Esophagus muscularis mucosa (tissue), 4 donors: Measurements from ENCODE around the gene PAQR5. TPM values are rescaled to one million over a fixed set of nuclear protein-coding genes. Genes with fewer than 3 reads are reported as not detected.

Experiments used
- DNase-seq: peaks from one replicate; pipeline ENCODE4 v3.0.0-alpha.2; 2017; ENCODE audit errors: extremely low spot score
- H3K27ac ChIP-seq, 4 donors: fragments of 200-600 bp; sonication (generic); replicated peaks in 1 of 4; 1 replicate in 3 of 4; 2 replicates in 1 of 4; pipeline ENCODE4 v1.5.1; 2016 to 2019; ENCODE audit warnings: mild to moderate bottlenecking in 1 of 4
- H3K27me3 ChIP-seq, 4 donors: fragments of 200-600 bp; sonication (generic); one replicate each; pipeline versions ENCODE4 v1.5.1 to v1.6.0; 2016 to 2019
- H3K36me3 ChIP-seq, 4 donors: fragments of 200-600 bp; sonication (generic); one replicate each; pipeline ENCODE4 v1.5.1; 2016 to 2019
- H3K4me1 ChIP-seq, 4 donors: fragments of 200-600 bp; sonication (generic); one replicate each; pipeline ENCODE4 v1.5.1; 2016 to 2019
- H3K4me3 ChIP-seq, 4 donors: fragments of 200-600 bp; sonication (generic); 1 replicate in 2 of 4; 2 replicates in 2 of 4; pipeline ENCODE4 v1.5.1; 2016 to 2019; ENCODE audit warnings: mild to moderate bottlenecking in 4 of 4, moderate library complexity in 1 of 4
- H3K9me3 ChIP-seq, 4 donors: fragments of 200-600 bp; sonication (generic); 1 replicate in 3 of 4; 2 replicates in 1 of 4; pipeline ENCODE4 v1.5.1; 2016 to 2019
- CTCF ChIP-seq, 3 experiments: fragments of 200-600 bp in 2 of 3; fragments of 450-650 bp in 1 of 3; sonication (generic) in 2 of 3; IDR thresholded peaks; one replicate each; pipeline ENCODE4 v1.5.1; 2017 to 2019; ENCODE audit warnings: antibody characterized with exemption in 3 of 3, mild to moderate bottlenecking in 2 of 3, moderate library complexity in 1 of 3
- EP300 ChIP-seq: sonication (generic); formaldehyde crosslinking; IDR thresholded peaks from one replicate; pipeline ENCODE4 v1.6.1; 2017; ENCODE audit warnings: antibody characterized with exemption
- POLR2A ChIP-seq: fragments of 450-650 bp; IDR thresholded peaks from one replicate; pipeline ENCODE4 v1.6.1; 2017; ENCODE audit warnings: antibody characterized with exemption, moderate library complexity, mild to moderate bottlenecking, low read depth
- POLR2AphosphoS5 ChIP-seq, 2 donors: sonication (generic); formaldehyde crosslinking; IDR thresholded peaks; one replicate each; pipeline ENCODE4 v1.6.1; 2017; ENCODE audit warnings: antibody characterized with exemption in 2 of 2
- WGBS: methylation state at CpG from one replicate; pipeline ENCODE4 v1.1.5; 2018; 5-methylcytosine and 5-hydroxymethylcytosine counted together
- intact Hi-C: fragments of 100-400 bp; cut with DNase I; formaldehyde crosslinking; loops from one replicate; pipeline ENCODE4 v1.15.1; 2023
- total RNA-seq, 4 donors: library from RNA; depleted of rRNA; stranded (reverse); fragments of >200 nt; gene quantifications; one replicate each; pipeline versions ENCODE4 v1.1.0 to v1.2.1, GENCODE V29; 2016

PAQR5 gene
- total RNA-seq, 4 donors from 2014 or later = 0.32 to 3.0 (median 1.5) TPM

DNA sequence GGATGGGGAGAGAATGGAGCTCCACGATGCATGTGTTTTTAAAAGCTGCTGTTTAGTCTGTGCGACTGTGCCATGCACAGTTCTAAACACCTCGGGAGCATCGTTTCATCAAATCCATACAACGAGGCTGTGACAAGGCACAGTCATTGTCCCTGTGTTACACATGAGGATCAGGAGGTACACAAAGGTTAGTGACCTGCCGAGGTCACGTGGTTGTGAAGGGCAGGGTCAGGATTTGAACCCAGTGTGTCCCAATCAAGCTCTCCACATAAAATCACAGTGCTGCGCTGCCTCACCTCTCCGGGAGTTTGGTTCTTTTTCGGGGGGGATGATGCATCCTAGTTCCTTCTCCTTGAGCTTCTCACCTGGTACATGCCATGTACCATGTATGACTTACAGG, 96.7 kb downstream of the PAQR5 start:
- Histone ChIP-seq H3K4me3 (no peak overlapping the region), H3K27ac (no peak overlapping the region), H3K4me1 (peaks cover 7 to 10% (median 10%) of the 10 kb centered on the region in 4 donors), H3K9me3 (no peaks in the 10 kb centered on the region), H3K27me3 (peaks cover 0 to 10% (median 0%) of the 10 kb centered on the region in 4 donors), H3K36me3 (no peaks in the 10 kb centered on the region)
- no peak for DNase-seq
- TF ChIP-seq CTCF (IDR thresholded peaks at IDR 0.05) (no peak), EP300 (no peak), POLR2A (no peak), POLR2AphosphoS5 (IDR thresholded peaks at IDR 0.05) (no peak)
- intact Hi-C loops = loop anchor here (1.0 to 10.0 kb wide), 3 partner anchors 131 to 335 kb away; partner anchors contain the start of gene GLCE
- WGBS = 91% methylated on average over 10 of the region's 10 CpGs

GRCh38 chr15:69395991-69396390, 97.3 kb downstream of the PAQR5 start:
- TF ChIP-seq POLR2A (no peak), EP300 (no peak), POLR2AphosphoS5 (IDR thresholded peaks at IDR 0.05) (no peak), CTCF (IDR thresholded peaks at IDR 0.05) (no peak)
- DNase-seq = no peak
- Histone ChIP-seq H3K4me1 (peaks cover 7 to 10% (median 10%) of the 10 kb centered on the region in 4 donors), H3K9me3 (no peaks in the 10 kb centered on the region), H3K4me3 (no peak overlapping the region), H3K27ac (no peak overlapping the region), H3K27me3 (peaks cover 0 to 10% (median 0%) of the 10 kb centered on the region in 4 donors), H3K36me3 (no peaks in the 10 kb centered on the region)
- intact Hi-C loops = loop anchor here (1.0 to 10.0 kb wide), 3 partner anchors 131 to 336 kb away; partner anchors contain the start of gene GLCE
- WGBS = 89% methylated on average over 5 of the region's 5 CpGs

DNA sequence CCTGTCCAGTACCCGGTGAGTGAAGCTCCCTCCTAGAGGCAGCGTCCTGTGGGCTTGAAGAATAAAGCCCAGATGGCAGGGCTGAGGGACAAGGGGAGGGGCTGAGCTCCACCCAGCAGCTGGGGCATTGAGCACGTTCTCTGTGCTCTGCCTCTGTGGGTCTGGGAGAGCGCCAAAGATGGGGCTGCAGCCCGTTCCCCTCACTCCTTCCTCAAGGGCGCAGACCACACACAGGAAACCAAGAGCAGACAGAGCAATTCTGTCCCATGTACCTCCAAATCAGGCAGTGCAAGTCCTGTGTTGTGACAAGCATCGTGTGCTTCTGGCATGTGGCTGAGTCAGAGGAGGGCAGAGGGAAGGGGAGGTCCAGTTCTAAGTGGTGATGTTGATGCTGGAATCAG, 99.8 kb downstream of the PAQR5 start:
- Histone ChIP-seq H3K9me3 (no peaks in the 10 kb centered on the region), H3K4me1 (peaks cover 7 to 10% (median 10%) of the 10 kb centered on the region in 4 donors), H3K27ac (no peak overlapping the region), H3K27me3 (peaks cover 0 to 10% (median 0%) of the 10 kb centered on the region in 4 donors), H3K4me3 (no peak overlapping the region), H3K36me3 (no peaks in the 10 kb centered on the region)
- intact Hi-C loops = loop anchor here (10.0 kb wide), 1 partner anchor 134 kb away; no protein-coding TSS in a partner anchor
- 66% methylated on average over 7 of the region's 7 CpGs for WGBS
- no peak for DNase-seq
- no peak for TF ChIP-seq EP300

GRCh38 chr15:69400850-69401249, 102.1 kb downstream of the PAQR5 start:
- H3K4me1 ChIP-seq = no peaks in the 10 kb centered on the region
- TF ChIP-seq POLR2A = no peak
- TF ChIP-seq POLR2AphosphoS5 (IDR thresholded peaks at IDR 0.05) = no peak
- TF ChIP-seq CTCF (IDR thresholded peaks at IDR 0.05) = no peak
- no peak for TF ChIP-seq EP300
- no peak overlapping the region for H3K27ac ChIP-seq
- intact Hi-C loops = no loop called here
- H3K4me3 ChIP-seq = no peak overlapping the region
- H3K27me3 ChIP-seq = no peaks in the 10 kb centered on the region
- DNase-seq = no peak
- H3K36me3 ChIP-seq = no peaks in the 10 kb centered on the region
- H3K9me3 ChIP-seq = no peaks in the 10 kb centered on the region
- 95% methylated on average over 6 of the region's 6 CpGs for WGBS

GRCh38 chr15:69402816-69403215, 104.1 kb downstream of the PAQR5 start:
- Histone ChIP-seq H3K27ac (no peak overlapping the region), H3K9me3 (no peaks in the 10 kb centered on the region), H3K4me1 (no peaks in the 10 kb centered on the region), H3K36me3 (no peaks in the 10 kb centered on the region), H3K27me3 (no peaks in the 10 kb centered on the region), H3K4me3 (no peak overlapping the region)
- no peak for DNase-seq
- no peak for TF ChIP-seq CTCF (IDR thresholded peaks at IDR 0.05)
- 96% methylated on average over 2 of the region's 2 CpGs for WGBS
- intact Hi-C loops = no loop called here
